Fibroblast of lung (primary cell): ENCODE results near the gene TEX19. TPM values are rescaled to one million over a fixed set of nuclear protein-coding genes. Genes with fewer than 3 reads are reported as not detected.

Experiments
- DNase-seq, 2 donors: peaks; one replicate each; pipeline versions ENCODE4 v3.0.0 to v3.0.0-alpha.2; 2010; ENCODE audit warnings: low read depth in 2 of 2
- H2AFZ ChIP-seq: 2 replicates; pipeline ENCODE4 v1.5.1; 2012; ENCODE audit warnings: low read length, control low read depth, inconsistent platforms
- H3K27ac ChIP-seq: 2 replicates; pipeline ENCODE4 v1.5.1; 2011; ENCODE audit warnings: low read length, control low read depth; ENCODE audit not compliant: insufficient read depth
- H3K27me3 ChIP-seq: 2 replicates; pipeline ENCODE4 v1.5.1; 2011; ENCODE audit warnings: mild to moderate bottlenecking, low read length; ENCODE audit not compliant: control insufficient read depth, insufficient read depth
- H3K36me3 ChIP-seq: 2 replicates; pipeline ENCODE4 v1.5.1; 2011; ENCODE audit warnings: low read length; ENCODE audit not compliant: control insufficient read depth, insufficient read depth
- H3K4me1 ChIP-seq: 2 replicates; pipeline ENCODE4 v1.5.1; 2011; ENCODE audit warnings: low read length; ENCODE audit not compliant: control insufficient read depth, insufficient read depth; ENCODE audit errors: extremely low read depth
- H3K4me2 ChIP-seq: 2 replicates; pipeline ENCODE4 v1.5.1; 2011; ENCODE audit warnings: low read length, control low read depth; ENCODE audit not compliant: insufficient read depth; ENCODE audit errors: extremely low read depth
- H3K4me3 ChIP-seq, 4 experiments: fragments of 200-600 bp in 1 of 4; sonication (generic) in 1 of 4; replicated peaks in 1 of 4; 2 replicates each; pipeline ENCODE4 v1.5.1; 2011 to 2016; ENCODE audit warnings: low read length in 4 of 4, low read depth in 3 of 4, mild to moderate bottlenecking in 3 of 4, control low read depth in 2 of 4, inconsistent platforms in 1 of 4, mixed read lengths in 1 of 4; ENCODE audit not compliant: insufficient read depth in 1 of 4; ENCODE audit errors: control extremely low read depth in 1 of 4
- H3K79me2 ChIP-seq: 2 replicates; pipeline ENCODE4 v1.5.1; 2012; ENCODE audit warnings: mild to moderate bottlenecking, low read length, inconsistent platforms; ENCODE audit not compliant: control insufficient read depth, insufficient read depth
- H3K9ac ChIP-seq: 2 replicates; pipeline ENCODE4 v1.5.1; 2011; ENCODE audit warnings: mild to moderate bottlenecking, low read length, control low read depth; ENCODE audit not compliant: insufficient read depth
- H3K9me3 ChIP-seq: 2 replicates; pipeline ENCODE4 v1.5.1; 2012; ENCODE audit warnings: low read depth, low read length; ENCODE audit not compliant: control insufficient read depth, insufficient read depth
- H4K20me1 ChIP-seq: 2 replicates; pipeline ENCODE4 v1.5.1; 2011; ENCODE audit warnings: low read length; ENCODE audit not compliant: control insufficient read depth, insufficient read depth; ENCODE audit errors: extremely low read depth
- CTCF ChIP-seq, 2 donors: IDR thresholded peaks in 1 of 2; conservative IDR thresholded peaks in 1 of 2; 1 replicate in 1 of 2; 2 replicates in 1 of 2; pipeline ENCODE4 v1.5.1; 2011 to 2012; ENCODE audit warnings: low read length in 2 of 2, control low read depth in 1 of 2, inconsistent platforms in 1 of 2, low read depth in 1 of 2, mild to moderate bottlenecking in 1 of 2
- EZH2 ChIP-seq: IDR thresholded peaks from 2 replicates; pipeline ENCODE4 v1.5.1; 2012; ENCODE audit warnings: low read length, control low read depth, mild to moderate bottlenecking; ENCODE audit errors: missing control alignments
- polyA plus RNA-seq, 2 donors: library from polyadenylated mRNA; depleted of rRNA in 1 of 2; stranded (reverse) in 1 of 2; unstranded in 1 of 2; fragments of >200 nt; gene quantifications; 2 replicates each; pipeline ENCODE4 v1.2.1, GENCODE V29; 2011 to 2012; ENCODE audit warnings: missing spikeins in 1 of 2
- total RNA-seq: library from RNA; depleted of rRNA; stranded (reverse); fragments of >200 nt; gene quantifications from 2 replicates; pipeline ENCODE4 v1.2.1, GENCODE V29; 2014

Gene TEX19
- total and polyA plus RNA-seq, 2 donors (not counting 1 experiment from before 2014, with no cell fraction given), result 0.05 to 0.17 TPM

- TF ChIP-seq EZH2 (no peak), CTCF (conservative IDR thresholded peaks at IDR 0.05 in 1 of 2, IDR thresholded peaks at IDR 0.05 in 1 of 2; ENCODE audit: low read depth in 1 of 2, low read length in 2 of 2) (no peak)
- H3K4me3 ChIP-seq, result no peak overlapping the region
Measured at GRCh38 chr17:82344175-82344907, 14.7 kb upstream of the TEX19 start.

GRCh38 chr17:82345151-82345976, 13.7 kb upstream of the TEX19 start:
- no peak overlapping the region for H3K27ac ChIP-seq
- no peaks in the 10 kb centered on the region for H3K4me1 ChIP-seq
- peaks cover 6% of the 10 kb centered on the region for H3K27me3 ChIP-seq
- no peak overlapping the region for H2AFZ ChIP-seq
- no peaks in the 10 kb centered on the region for H3K79me2 ChIP-seq
- no peak for DNase-seq
- H3K36me3 ChIP-seq, result no peaks in the 10 kb centered on the region
- H3K4me3 ChIP-seq, result no peak overlapping the region
- H4K20me1 ChIP-seq, result no peaks in the 10 kb centered on the region
- no peak overlapping the region for H3K4me2 ChIP-seq
- no peak for TF ChIP-seq EZH2
- no peak for TF ChIP-seq CTCF (conservative IDR thresholded peaks at IDR 0.05 in 1 of 2, IDR thresholded peaks at IDR 0.05 in 1 of 2; ENCODE audit: low read depth in 1 of 2, low read length in 2 of 2)
- H3K9ac ChIP-seq, result no peak overlapping the region
- H3K9me3 ChIP-seq, result no peaks in the 10 kb centered on the region

More at GRCh38 chr17:82344175-82344907, 14.7 kb upstream of the TEX19 start:
- Histone ChIP-seq H3K27ac (no peak overlapping the region), H3K36me3 (no peaks in the 10 kb centered on the region), H3K4me1 (peaks cover 2% of the 10 kb centered on the region), H3K9me3 (no peaks in the 10 kb centered on the region), H3K9ac (no peak overlapping the region), H4K20me1 (no peaks in the 10 kb centered on the region), H3K27me3 (peaks cover 6% of the 10 kb centered on the region), H3K79me2 (no peaks in the 10 kb centered on the region), H3K4me2 (no peak overlapping the region), H2AFZ (no peak overlapping the region)
- no peak for DNase-seq
